EL (cell line): ENCODE measurements around the gene ICAM2.
A peak's percentile ranks its signal among the peaks of the same experiment; 100 is the strongest.
"Not testable (repeated sequence)": the region's sequence is repeated elsewhere in the genome, so short reads cannot be mapped to it uniquely, and the experiment has no call there.

Experiments used
- DNase-seq: peaks from one replicate; pipeline ENCODE4 v3.0.0-alpha.2; 2016

The ICAM2 gene

GRCh38 chr17:64007838-64008282, 12.6 kb downstream of the ICAM2 start:
- no peak for DNase-seq

DNA sequence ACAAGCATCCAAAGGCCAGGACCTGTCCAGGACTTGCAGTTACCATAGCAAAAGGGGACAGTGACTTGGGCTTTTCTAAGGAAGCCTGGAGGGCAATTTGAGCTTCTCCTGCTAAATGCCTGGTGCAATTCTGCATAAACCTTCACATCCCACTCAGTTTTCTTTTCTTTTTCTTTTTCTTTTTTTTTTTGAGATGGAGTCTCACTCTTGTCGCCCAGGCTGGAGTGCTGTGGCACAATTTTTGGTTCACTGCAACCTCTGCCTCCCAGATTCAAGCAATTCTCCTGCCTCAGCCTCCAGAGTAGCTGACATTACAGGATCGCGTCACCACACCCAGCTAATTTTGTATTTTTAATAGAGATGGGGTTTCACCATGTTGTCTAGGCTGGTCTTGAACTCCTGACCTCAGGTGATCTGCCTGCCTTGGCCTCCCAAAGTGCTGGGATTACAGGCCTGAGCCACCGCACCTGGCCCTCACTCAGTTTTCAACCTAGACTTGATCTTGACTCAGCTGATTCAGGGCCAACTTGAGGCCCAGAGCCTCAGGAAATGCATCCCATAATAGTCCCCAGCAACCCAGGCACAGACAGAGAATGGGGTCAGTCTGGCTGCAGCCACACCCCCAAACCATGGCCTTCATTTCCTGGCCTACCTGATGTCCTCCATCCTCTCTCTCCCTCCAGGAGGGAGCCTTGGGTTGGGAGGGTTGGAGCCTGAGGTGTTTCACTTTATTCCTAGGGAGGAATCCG, 13.2 kb downstream of the ICAM2 start:
- DNase-seq = not testable (repeated sequence)

DNA sequence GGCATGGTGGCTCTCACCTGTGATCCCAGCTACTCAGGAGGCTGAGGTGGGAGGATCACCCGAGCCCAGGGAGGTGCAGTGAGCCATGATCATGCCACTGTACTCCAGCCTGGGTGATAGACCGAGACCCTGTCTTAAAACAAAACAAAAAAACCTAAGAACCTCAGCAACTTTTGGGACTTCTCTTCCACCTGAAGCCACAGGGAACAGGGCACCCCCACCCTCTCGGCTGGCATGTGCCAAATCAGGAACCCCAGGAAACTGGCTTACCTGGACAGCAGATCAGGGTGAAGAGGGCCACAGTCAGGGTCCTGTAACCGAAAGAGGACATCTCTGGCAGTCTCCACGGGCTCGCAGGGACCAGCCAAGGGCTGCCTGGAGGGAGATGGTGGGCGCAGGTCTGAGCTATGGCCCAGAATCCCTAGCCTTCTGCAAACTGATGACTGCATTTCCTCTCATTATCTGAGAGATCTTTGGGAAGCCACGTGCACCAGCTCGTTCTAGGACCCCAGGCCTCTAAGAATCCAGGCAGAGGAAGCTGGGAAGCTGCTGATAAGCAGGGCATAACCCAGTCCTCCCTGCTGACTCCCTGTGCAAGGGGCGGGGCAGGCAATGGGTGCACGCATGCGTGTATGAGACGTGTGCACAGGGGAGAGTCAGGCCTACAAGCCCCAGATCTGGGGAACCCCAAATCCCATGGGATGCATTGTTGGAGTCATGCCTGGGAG, 13.9 kb downstream of the ICAM2 start:
- DNase-seq = no peak

GRCh38 chr17:64005734-64006167, 14.7 kb downstream of the ICAM2 start:
- peak; percentile 28 for DNase-seq

- DNase-seq = no peak
These were observed 15.3 kb downstream of the ICAM2 start for GRCh38 chr17:64004903-64005733.

DNA sequence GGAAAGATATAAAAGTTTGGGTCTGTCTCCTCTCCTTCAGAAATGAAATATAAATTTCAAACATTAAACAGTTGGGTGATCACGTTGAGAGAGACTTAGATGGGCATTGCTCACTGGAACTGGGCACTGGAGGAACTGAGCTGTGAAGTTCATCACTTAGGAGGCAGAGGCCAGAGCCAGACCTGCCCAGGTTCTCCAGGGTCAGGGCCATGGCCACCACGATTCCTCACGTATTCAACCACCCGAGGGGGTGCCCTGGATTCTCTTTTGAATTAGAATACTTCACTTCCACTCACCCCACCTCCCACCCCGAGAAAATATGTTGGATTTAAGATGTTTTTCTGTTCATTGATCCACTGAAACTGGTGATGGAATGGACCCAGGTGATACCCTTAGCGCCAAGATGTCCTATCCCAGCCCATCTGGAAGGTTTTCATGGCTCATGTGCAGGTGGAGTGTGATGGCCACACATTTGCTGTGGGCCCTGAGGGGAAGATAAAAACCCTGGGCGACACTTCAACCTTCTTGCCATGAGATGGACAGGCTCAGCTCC, 16.1 kb downstream of the ICAM2 start:
- no peak for DNase-seq

- no peak for DNase-seq
These were observed 16.8 kb downstream of the ICAM2 start for GRCh38 chr17:64003526-64004121.

DNA sequence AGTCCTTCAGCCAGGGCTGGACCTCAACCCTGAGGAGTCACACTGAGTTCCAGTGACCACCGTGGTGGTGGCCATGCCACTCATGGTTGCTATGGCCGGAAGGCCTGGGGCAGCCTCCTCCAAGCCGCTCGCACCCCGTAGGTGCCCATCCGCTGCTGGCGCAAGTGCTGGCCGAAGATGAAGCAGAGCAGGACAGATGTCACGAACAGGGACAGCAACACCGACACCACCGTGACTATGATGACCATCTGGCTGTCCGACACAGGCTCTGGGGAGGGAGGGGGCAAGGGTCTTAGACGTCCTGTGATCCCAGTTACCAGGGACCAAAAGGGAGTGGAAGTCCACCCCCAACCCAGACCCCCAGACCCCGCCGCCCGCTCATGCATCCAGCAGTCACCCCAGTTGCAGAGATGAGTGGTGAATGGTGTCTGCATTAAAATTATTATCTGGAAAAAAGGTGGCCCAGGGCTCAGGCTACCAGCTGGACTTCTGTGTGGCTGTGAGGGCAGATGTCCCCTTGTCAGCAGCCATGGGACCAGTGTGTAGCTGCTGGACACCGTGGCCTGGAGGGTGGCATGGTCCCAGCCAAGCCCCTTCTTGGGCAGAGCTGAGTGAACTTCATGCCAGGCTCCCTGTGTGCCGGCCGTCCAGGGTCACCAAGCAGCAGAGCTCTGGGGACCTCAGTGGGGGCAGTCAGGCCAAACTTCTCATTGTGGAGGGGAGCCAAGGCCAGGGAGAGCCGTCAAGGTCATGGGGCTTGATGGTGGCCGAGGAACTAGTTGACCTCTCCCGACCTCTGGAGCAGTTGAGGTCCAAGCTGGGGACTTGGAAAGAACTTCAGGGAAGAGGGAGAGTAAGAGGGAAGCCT, 17.5 kb downstream of the ICAM2 start:
- DNase-seq = no peak

- DNase-seq = no peak
These were observed 18.5 kb downstream of the ICAM2 start for GRCh38 chr17:64001763-64002529.

- no peak for DNase-seq
These were observed 19.3 kb downstream of the ICAM2 start for GRCh38 chr17:64001091-64001579.

- no peak for DNase-seq
These were observed 20.5 kb downstream of the ICAM2 start for GRCh38 chr17:63999680-64000531.

GRCh38 chr17:63998721-63999679, 21.4 kb downstream of the ICAM2 start:
- DNase-seq = no peak

DNA sequence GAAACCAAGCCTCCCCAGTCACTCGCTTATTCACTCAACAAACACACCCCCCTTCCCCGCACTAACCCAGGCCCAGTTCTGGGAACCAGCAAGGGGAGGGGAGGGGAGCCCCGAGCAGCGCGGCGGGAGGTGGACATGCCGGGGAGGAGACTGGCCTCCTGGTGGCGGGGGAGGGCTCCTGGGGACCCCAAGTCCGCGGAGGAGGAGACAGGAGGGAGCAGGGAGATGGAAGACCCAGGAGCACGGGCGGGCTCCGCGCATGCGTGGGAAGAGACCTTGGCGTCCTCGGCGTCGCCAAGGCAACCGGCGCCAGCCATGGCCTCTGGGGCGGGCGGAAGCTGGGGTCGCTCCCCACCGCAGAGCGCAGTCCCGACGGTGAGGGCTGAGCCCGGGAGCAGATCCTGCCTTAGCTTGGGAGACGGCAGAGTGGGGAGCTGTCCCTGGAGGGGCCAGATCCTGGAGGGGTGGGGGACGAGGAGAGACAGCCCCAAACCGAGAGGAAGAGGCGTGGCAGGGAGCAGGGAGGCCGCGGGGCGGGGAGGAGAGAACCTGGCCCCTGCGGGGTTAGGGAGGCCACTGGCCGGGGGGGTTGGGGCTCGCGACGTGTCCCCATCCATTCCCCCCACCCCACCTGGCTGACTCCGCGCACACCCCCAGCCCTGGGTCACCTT, 22.2 kb downstream of the ICAM2 start, which contains the start of gene PRR29:
Gene PRR29 (plus strand): TSS at position 302 of the 671 bp plus-strand sequence. CDS start 14 bp downstream, at position 316.
- DNase-seq = peak; percentile 66

DNA sequence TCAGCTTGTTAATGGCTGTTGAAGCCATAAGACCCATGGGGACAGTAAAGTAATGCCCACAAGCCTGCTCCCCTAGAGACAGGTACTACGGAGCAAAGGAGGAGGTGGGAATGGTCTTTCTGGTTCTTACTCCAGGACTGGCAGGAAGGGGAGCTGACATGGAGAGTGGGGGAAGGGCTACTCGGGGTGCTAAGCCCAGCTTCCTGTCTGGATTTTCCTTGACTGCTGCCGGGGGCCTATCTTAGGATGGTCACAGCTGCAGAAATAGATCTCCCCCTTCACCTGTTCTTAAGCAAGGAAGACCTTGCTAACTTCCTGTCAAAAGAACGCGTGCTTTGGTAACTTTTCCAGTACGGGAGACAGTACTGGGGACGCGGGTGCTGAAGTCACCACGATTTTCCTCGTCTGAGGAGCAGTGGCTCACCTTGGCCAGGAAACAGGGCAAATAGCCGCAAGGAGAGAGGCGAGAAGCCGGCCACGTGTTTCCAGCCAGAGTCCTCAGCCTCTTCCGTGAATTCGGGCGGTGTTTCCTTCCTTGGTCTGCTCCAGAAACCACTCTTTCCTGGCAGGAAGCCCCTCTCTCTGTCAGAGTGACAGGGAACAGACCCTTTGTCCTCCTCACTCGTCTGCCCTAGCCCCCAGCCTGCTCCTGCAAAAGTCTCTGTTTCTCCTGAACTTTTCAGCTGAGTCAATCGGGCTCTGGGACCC, 22.9 kb downstream of the ICAM2 start:
- DNase-seq = no peak

- no peak for DNase-seq
These were observed 23.8 kb downstream of the ICAM2 start for GRCh38 chr17:63996430-63997182.

- no peak for DNase-seq
These were observed 24.8 kb downstream of the ICAM2 start for GRCh38 chr17:63995626-63996025.
